GM19238 (cell line): ENCODE measurements around the gene CHN1.

ENCODE experiments used
- DNase-seq: peaks from one replicate; pipeline ENCODE4 v3.0.0; 2011; ENCODE audit warnings: low spot score; ENCODE audit not compliant: insufficient read length

Gene CHN1

DNA sequence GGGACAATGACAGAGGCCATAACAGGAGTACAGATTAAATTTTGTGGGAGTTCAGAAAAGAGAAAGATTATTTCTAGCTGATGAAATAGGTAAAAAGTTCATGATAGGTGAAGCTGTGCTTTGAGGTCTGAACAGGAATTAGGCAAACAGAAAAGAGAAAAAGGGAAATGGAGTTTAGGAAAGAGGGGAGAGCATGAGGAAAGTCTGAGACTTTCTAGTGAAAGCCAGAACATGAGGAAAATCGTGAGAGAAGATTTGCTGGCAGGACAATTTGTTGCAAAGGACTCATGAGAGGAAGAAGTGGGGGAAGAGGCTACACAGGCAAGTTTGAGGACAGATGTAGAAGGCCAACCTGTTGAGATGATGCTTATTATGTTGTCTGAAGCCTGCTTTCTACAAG is 6.3 kb upstream of the CHN1 start:
- no peak for DNase-seq

- no peak for DNase-seq
These were observed 5.7 kb upstream of the CHN1 start for GRCh38 chr2:175010848-175011254.

DNA sequence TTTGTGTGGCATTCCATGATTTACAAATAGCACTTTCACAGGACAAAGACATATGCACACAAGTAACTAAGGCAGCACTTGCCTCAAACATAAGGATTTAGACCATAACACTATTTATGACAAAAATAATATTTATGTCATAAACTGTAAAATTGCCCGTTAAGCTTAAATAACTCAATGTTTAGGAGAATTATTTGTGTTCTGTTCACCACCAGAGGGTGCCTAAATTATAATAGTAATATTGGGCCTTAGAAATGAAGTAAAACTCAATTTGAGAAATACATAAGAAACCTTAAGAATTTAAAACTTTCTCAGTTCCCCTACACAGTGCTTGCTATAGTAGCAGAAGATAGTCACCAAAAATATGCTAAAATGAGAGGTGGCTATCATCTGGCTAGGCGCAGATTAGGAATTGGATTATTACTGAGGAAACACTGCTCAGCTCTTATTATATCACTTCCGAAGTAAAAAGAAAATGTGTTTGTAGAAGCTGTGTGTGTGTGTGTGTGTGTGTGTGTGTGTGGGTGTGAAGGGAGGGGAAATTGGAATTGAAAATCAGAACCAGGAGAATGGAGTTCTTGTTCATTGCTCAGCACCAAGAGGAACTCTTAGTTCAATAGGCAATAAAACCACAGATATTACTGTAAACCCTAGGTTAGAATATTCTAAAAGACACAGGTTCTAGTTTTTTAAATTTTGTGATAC is 4.9 kb upstream of the CHN1 start:
- DNase-seq = no peak

- DNase-seq = no peak
These were observed 3.8 kb upstream of the CHN1 start for GRCh38 chr2:175008801-175009495.

- no peak for DNase-seq
These were observed 2.8 kb upstream of the CHN1 start for GRCh38 chr2:175008009-175008408.

DNA sequence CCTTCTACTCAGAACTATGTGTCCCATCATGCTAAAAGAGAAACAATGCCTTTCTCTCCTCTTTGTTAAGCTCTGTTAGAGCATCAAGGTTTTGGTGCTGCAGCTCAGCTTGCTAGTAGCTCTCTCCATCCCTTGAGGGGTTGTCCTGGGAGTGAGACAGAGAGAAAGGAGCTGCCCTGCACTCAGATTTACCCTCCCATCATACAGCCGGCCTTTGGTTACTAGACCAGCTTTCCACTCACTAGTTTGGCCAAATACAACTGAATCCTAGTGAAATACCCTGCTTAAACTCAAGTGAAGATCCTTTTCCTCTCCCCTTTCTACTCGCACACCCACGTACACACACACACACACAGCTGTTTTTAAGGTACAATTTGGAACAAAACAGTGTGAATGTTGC is 2.3 kb upstream of the CHN1 start:
- no peak for DNase-seq

- no peak for DNase-seq
These were observed 1.1 kb upstream of the CHN1 start for GRCh38 chr2:175006281-175006680.

GRCh38 chr2:175005733-175006264 is 618 bp upstream of the CHN1 start:
- DNase-seq = no peak

DNA sequence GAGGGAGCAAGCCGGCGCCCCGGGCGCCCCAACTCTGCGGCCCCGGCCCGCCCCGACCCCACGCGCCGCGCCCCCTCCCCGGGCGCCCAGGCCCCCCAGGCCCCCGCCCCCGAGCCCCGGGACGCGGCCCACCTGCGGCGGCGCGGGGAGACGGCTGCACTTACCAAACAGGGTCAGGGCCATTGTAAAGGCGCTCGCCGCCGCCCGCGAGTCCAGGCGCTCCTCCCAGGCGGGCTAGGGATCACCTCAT is 526 bp downstream of the CHN1 start:
- DNase-seq = no peak

GRCh38 chr2:175003875-175004729 is 1.1 kb downstream of the CHN1 start:
- DNase-seq = no peak

DNA sequence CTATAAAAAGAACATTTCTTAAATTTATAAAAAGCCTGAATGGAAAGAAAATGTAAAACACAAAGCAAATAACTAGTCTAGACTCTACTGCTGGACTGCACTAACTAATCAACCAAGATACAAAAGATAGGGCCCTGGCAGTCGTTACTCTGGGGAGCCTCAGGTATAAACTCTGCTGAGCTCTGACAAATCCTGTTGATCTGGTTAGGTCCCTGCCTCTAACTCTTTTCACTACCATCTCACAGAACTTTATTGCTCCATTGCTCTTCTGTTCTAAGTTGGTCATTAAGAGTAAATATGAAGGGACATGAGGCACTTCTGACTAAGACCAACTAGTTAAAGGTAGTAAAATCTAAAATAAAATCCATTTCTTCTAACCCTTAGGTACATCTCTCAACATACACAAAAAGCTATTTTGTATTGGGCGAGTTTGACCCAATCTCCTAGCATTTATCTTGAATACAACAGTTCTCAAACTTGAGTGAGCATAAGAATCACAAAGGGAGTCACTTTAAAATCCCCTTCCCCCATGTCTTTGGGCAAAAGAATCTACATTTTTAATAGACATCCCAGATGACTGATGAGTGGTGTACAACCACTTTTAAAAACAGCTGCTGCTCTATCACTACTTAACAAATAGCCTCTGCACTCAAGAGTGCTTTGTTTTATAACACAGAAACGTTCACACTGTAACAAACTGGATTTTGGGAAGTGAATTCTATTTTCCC is 2.5 kb downstream of the CHN1 start:
- no peak for DNase-seq

DNA sequence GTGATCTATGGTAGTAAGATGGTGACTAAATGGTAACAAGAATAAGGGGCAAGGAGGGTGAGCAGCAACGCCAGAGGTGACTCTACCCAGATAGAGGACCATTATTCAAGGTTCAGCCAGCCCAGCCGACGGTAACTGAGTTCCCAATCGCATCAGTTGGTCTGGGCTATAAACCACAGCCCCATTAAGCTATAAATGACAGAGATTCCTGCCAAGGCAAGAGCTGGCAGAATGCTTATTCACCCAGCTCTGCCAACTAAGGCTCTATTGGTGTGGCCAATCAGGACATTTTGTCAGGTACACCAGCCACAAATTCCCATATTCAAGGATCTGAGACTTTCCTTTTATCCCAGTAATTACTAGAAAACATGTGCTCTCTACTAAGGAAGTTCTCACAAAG is 3.6 kb downstream of the CHN1 start:
- no peak for DNase-seq

- no peak for DNase-seq
These were observed 8.1 kb downstream of the CHN1 start for GRCh38 chr2:174997110-174997509.

GRCh38 chr2:174996622-174997021 is 8.6 kb downstream of the CHN1 start:
- DNase-seq = no peak

GRCh38 chr2:174994381-174994780 is 10.8 kb downstream of the CHN1 start:
- DNase-seq = no peak

DNA sequence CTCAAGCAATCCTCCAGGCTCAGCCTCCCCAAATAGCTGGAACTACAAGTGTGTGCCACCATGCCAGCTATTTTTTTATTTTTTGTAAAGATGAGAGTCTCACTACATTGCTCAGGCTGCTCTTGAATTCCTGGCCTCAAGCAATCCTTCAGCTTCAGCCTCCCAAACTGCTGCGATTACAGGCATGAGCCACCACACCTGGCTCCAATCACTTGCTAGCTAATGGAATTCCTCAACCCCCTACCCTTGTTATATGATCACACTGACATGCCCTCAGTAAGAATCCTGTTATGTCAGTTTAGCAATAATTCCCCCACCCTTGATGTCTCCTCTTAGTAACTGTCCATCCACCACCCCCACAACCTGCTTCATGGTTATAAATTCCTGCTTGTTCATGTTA is 12.3 kb downstream of the CHN1 start:
- DNase-seq = no peak

GRCh38 chr2:174985614-174986013 is 19.6 kb downstream of the CHN1 start:
- DNase-seq = no peak

GRCh38 chr2:174984561-174984960 is 20.6 kb downstream of the CHN1 start:
- DNase-seq = no peak

GRCh38 chr2:174981331-174981730 is 23.9 kb downstream of the CHN1 start:
- DNase-seq = no peak

- no peak for DNase-seq
These were observed 25.2 kb downstream of the CHN1 start for GRCh38 chr2:174979996-174980395.

DNA sequence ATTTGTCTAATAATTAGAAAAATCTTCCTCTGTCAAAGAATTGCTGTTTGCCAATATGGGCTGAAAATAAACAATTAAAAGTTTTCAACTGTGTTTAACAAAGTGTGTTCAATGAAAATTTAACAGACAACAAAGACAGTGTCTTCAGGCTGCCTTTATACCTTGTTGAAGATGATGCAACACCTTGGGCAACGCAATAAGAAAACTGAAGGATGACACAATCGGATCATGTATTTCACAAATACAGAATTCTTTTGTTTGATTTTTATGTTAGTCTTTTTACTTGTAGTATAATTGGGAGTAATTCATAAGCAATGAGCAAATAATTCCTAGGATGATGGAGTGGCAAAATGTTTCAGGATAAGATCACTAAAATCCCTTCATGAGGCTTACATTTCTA is 27.8 kb downstream of the CHN1 start:
- DNase-seq = no peak

- no peak for DNase-seq
These were observed 31.1 kb downstream of the CHN1 start for GRCh38 chr2:174974131-174974530.
